Mesothelial cell of epicardium (in vitro differentiated cells): ENCODE data around the gene SLC28A1. TPM values are rescaled to one million over a fixed set of nuclear protein-coding genes. Genes with fewer than 3 reads are reported as not detected.

ENCODE experiments used
- DNase-seq, 2 experiments: peaks; one replicate each; pipeline ENCODE4 v3.0.0; 2021; ENCODE audit warnings: low spot score in 2 of 2; ENCODE audit not compliant: unreplicated experiment in 2 of 2
- H3K27ac Mint-ChIP-seq: 2 replicates; pipeline ENCODE4 v1.8.0; 2021; ENCODE audit warnings: mixed read lengths
- H3K27me3 Mint-ChIP-seq: 2 replicates; pipeline ENCODE4 v1.8.0; 2021; ENCODE audit warnings: low read depth, mixed read lengths
- H3K36me3 Mint-ChIP-seq: 2 replicates; pipeline ENCODE4 v1.8.0; 2021; ENCODE audit warnings: mixed read lengths
- H3K4me1 Mint-ChIP-seq: 2 replicates; pipeline ENCODE4 v1.8.0; 2021; ENCODE audit warnings: mixed read lengths
- H3K4me3 Mint-ChIP-seq: 2 replicates; pipeline ENCODE4 v1.8.0; 2021; ENCODE audit warnings: mild to moderate bottlenecking, moderate library complexity, mixed read lengths
- H3K9me3 Mint-ChIP-seq: 2 replicates; pipeline ENCODE4 v1.8.0; 2021; ENCODE audit warnings: mixed read lengths
- CTCF ChIP-seq: fragments of 200-600 bp; sonication (generic); IDR thresholded peaks from one replicate; pipeline ENCODE4 v1.5.0; 2021; ENCODE audit warnings: antibody characterized with exemption; ENCODE audit not compliant: unreplicated experiment
- total RNA-seq: library from RNA; stranded (reverse); gene quantifications from 3 replicates; pipeline ENCODE4 v1.2.1, GENCODE V29; 2021

SLC28A1 gene
- total RNA-seq, 1 donor from 2014 or later, result 0.20 TPM

GRCh38 chr15:84846269-84846668 lies 38.2 kb upstream of the SLC28A1 start:
- no peak overlapping the region for H3K4me3 Mint-ChIP-seq
- peaks cover 22% of the 10 kb centered on the region for H3K9me3 Mint-ChIP-seq
- peaks cover 34% of the 10 kb centered on the region for H3K36me3 Mint-ChIP-seq
- no peaks in the 10 kb centered on the region for H3K4me1 Mint-ChIP-seq
- DNase-seq, result no peak
- no peak overlapping the region for H3K27ac Mint-ChIP-seq
- H3K27me3 Mint-ChIP-seq, result no peaks in the 10 kb centered on the region
- no peak for TF ChIP-seq CTCF

GRCh38 chr15:84847382-84847781 lies 37.1 kb upstream of the SLC28A1 start:
- peaks cover 32% of the 10 kb centered on the region for H3K36me3 Mint-ChIP-seq
- TF ChIP-seq CTCF, result no peak
- no peaks in the 10 kb centered on the region for H3K4me1 Mint-ChIP-seq
- H3K4me3 Mint-ChIP-seq, result no peak overlapping the region
- H3K9me3 Mint-ChIP-seq, result peaks cover 22% of the 10 kb centered on the region
- no peak for DNase-seq
- no peaks in the 10 kb centered on the region for H3K27me3 Mint-ChIP-seq
- no peak overlapping the region for H3K27ac Mint-ChIP-seq

DNA sequence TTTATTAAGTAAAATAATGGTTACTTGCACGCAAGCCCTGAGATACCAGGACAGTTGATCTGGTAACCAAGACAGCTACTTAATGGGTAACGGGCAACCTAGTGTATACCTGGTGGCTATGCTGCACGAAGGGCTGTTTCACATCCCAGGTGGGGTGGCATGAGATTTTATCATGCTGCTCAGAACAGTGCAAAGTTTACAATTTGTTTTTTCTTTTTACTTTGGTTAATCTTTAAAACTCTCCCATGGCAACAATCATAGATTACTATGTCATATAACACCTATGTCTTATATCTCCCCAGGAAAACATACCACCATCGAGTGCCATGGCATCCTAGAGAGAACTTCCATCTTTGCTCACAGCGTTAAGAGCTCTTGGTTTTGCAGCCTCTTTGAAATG lies 32.2 kb upstream of the SLC28A1 start:
- no peak for TF ChIP-seq CTCF
- Mint-ChIP-seq H3K4me3 (no peak overlapping the region), H3K27ac (no peak overlapping the region), H3K4me1 (no peaks in the 10 kb centered on the region), H3K27me3 (no peaks in the 10 kb centered on the region), H3K9me3 (peaks cover 7% of the 10 kb centered on the region), H3K36me3 (peaks cover 22% of the 10 kb centered on the region)
- no peak for DNase-seq

- no peaks in the 10 kb centered on the region for H3K9me3 Mint-ChIP-seq
- DNase-seq, result no peak
- no peak overlapping the region for H3K27ac Mint-ChIP-seq
- peaks cover 13% of the 10 kb centered on the region for H3K36me3 Mint-ChIP-seq
- H3K4me1 Mint-ChIP-seq, result no peaks in the 10 kb centered on the region
- no peak for TF ChIP-seq CTCF
- no peak overlapping the region for H3K4me3 Mint-ChIP-seq
- no peaks in the 10 kb centered on the region for H3K27me3 Mint-ChIP-seq
Measured at GRCh38 chr15:84855136-84855535, 29.3 kb upstream of the SLC28A1 start.

GRCh38 chr15:84855765-84856164 lies 28.7 kb upstream of the SLC28A1 start:
- Mint-ChIP-seq H3K27ac (no peak overlapping the region), H3K4me3 (no peak overlapping the region), H3K4me1 (no peaks in the 10 kb centered on the region), H3K27me3 (no peaks in the 10 kb centered on the region), H3K36me3 (peaks cover 13% of the 10 kb centered on the region), H3K9me3 (no peaks in the 10 kb centered on the region)
- no peak for TF ChIP-seq CTCF
- DNase-seq, result no peak
